HL-60 (cell line): Measurements from ENCODE around the gene MAGEB4.

Experiments used
- GABPA ChIP-seq: IDR thresholded peaks from 2 replicates; pipeline ENCODE4 v1.6.1; 2012; ENCODE audit warnings: low read depth
- POLR2AphosphoS5 ChIP-seq: IDR thresholded peaks from 2 replicates; pipeline ENCODE4 v1.6.1; 2012; ENCODE audit warnings: low read depth
- SPI1 ChIP-seq: IDR thresholded peaks from 2 replicates; pipeline ENCODE4 v1.6.1; 2012; ENCODE audit warnings: low read depth, mild to moderate bottlenecking, borderline replicate concordance
- TF ChIP-seq, protein P1 (sequence below): IDR thresholded peaks from one replicate; pipeline ENCODE4 v1.5.1; 2011; ENCODE audit warnings: low read length, control low read depth, inconsistent platforms; ENCODE audit not compliant: insufficient read depth
- TF ChIP-seq, protein P2 (sequence below): IDR thresholded peaks from 2 replicates; pipeline ENCODE4 v1.6.1; 2012; ENCODE audit warnings: low read depth; ENCODE audit not compliant: insufficient replicate concordance

DNA sequence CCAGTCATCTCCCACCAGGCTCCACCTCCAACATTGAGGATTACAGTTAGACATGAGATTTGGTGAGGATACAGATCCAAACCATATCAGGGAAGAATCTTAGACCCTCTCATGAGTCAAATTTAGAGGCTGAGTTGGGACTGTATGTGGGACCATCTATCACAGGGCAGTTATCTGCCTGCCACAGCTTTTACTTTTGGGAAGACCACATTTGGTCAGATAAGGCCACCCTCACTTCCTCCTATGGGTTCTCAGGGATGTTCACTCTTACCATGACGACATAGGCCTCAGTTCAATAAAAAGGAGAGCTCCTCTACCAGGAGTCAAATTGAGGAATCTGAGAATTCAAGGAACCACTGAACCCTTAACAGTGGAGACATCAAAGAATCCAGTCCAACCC lies 24.3 kb upstream of the MAGEB4 start:
- TF ChIP-seq GABPA = no peak
- TF ChIP-seq, protein P1, sequence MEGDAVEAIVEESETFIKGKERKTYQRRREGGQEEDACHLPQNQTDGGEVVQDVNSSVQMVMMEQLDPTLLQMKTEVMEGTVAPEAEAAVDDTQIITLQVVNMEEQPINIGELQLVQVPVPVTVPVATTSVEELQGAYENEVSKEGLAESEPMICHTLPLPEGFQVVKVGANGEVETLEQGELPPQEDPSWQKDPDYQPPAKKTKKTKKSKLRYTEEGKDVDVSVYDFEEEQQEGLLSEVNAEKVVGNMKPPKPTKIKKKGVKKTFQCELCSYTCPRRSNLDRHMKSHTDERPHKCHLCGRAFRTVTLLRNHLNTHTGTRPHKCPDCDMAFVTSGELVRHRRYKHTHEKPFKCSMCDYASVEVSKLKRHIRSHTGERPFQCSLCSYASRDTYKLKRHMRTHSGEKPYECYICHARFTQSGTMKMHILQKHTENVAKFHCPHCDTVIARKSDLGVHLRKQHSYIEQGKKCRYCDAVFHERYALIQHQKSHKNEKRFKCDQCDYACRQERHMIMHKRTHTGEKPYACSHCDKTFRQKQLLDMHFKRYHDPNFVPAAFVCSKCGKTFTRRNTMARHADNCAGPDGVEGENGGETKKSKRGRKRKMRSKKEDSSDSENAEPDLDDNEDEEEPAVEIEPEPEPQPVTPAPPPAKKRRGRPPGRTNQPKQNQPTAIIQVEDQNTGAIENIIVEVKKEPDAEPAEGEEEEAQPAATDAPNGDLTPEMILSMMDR = no peak
- no peak for TF ChIP-seq POLR2AphosphoS5
- TF ChIP-seq, protein P2, sequence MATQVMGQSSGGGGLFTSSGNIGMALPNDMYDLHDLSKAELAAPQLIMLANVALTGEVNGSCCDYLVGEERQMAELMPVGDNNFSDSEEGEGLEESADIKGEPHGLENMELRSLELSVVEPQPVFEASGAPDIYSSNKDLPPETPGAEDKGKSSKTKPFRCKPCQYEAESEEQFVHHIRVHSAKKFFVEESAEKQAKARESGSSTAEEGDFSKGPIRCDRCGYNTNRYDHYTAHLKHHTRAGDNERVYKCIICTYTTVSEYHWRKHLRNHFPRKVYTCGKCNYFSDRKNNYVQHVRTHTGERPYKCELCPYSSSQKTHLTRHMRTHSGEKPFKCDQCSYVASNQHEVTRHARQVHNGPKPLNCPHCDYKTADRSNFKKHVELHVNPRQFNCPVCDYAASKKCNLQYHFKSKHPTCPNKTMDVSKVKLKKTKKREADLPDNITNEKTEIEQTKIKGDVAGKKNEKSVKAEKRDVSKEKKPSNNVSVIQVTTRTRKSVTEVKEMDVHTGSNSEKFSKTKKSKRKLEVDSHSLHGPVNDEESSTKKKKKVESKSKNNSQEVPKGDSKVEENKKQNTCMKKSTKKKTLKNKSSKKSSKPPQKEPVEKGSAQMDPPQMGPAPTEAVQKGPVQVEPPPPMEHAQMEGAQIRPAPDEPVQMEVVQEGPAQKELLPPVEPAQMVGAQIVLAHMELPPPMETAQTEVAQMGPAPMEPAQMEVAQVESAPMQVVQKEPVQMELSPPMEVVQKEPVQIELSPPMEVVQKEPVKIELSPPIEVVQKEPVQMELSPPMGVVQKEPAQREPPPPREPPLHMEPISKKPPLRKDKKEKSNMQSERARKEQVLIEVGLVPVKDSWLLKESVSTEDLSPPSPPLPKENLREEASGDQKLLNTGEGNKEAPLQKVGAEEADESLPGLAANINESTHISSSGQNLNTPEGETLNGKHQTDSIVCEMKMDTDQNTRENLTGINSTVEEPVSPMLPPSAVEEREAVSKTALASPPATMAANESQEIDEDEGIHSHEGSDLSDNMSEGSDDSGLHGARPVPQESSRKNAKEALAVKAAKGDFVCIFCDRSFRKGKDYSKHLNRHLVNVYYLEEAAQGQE = no peak
- TF ChIP-seq SPI1 = no peak
